T-helper 1 cell (primary cell): ENCODE data around the gene PBX3.

Experiments used
- DNase-seq, 5 donors: peaks; one replicate each; pipeline ENCODE4 v3.0.0-alpha.2; 2012 to 2020

The PBX3 gene

DNA sequence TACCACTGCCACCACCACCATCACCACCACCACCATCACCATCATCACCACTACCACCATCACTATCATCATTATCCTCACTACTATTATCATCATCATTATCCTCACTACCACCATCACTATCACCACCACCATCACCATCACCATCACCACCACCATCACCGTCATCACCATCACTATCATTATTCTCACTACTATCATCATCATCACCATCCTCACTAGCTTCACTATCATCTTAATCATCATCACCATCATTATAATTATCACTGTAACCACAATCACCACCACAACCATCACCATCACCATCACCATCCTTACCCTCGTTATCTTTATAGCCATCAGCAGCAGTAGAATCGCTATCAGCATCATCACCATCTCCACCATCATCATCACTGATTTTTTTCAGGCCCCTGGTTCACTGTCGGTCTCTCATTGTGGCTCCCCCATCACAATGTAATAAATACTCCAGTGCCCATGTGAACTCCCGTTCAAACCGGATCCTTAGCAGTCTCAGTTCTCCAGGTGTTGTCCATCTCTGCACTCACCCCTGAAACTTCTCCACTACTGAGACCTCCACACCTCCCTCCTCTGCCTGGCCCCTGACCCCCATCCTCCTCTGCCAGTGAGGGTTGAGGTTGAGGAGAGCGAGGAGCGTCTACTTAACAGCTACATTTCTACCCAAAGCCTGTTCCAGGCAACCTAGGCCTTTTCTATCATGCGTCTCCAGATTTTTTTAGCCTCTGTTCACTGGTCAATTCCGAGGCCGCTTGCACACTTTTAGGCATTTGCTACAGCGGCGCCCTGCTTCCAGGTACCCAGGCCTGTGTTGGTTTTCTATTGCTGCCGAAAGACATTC lies 238.2 kb downstream of the PBX3 start:
- DNase-seq, result peak in 1 of 5 donors; percentile 3

DNA sequence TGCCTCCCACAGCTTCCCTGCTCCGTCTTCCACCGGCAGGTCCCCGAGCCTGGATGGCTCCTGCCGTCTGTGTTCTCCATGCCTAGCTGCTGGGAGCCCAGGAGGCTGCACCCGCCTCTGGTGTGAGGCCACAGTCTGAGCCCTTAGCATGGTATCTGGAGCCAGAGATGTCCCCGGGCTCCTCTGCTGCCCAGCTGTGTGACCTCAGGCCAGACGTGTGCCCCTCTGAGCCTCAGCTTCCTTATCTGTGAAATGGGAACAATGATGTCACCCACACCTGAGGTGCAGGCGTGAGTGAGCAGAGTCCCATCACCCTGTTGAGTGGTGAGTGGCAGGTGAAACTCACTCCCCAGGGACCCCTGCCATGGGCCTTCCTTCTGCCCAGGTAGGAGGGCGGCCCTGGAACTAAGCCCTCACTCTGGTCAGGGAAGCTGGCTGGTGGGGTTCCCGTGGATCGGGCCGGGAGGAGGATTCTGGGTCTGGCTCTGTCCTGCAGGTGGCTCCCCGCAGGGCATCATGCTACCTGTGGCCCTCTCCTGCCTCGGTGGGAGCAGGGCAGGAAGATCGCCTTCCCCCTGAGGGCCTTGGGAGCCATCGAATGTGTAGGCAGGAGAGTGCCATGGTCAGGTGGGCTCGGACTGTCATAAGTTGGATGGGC lies 239.0 kb downstream of the PBX3 start:
- no peak for DNase-seq

DNA sequence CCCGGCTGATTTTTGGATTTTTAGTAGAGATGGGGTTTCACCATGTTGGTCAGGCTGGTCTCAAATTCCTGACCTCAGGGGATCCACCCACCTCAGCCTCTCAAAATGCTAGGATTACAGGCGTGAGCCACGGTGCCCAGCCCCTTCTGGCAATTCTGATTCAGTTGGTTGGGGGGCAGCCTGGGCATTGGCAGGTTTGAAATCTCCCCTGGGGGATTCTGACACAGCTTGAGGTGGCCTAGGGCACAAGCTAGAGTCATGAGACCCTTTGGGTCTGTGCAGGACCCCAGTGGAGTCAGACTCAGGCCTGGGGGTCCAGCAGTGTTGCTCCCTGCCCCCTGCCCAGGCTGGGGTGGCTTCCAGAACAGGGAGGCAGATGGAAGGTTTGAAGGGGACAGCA lies 239.8 kb downstream of the PBX3 start:
- DNase-seq, result no peak

DNA sequence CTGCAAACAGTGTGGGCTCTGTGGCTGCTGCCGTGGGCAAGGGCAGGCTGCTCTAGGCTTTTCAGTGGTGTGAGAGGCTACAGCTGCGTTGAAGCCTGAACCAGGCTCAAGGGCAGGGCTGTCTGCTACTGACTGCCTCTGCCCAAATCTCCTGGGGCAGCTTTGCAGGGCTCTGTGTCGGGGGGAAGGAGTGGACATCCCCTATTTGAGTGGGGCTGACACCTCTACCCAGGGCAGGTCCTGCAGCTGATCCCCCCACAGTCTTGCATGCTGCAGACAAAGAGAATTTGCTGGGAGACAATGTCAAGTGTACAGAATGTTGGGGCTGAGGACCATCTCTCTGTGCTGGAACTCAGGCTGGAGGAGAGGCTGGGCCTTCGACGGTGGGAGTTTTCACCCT lies 240.2 kb downstream of the PBX3 start:
- no peak for DNase-seq

DNA sequence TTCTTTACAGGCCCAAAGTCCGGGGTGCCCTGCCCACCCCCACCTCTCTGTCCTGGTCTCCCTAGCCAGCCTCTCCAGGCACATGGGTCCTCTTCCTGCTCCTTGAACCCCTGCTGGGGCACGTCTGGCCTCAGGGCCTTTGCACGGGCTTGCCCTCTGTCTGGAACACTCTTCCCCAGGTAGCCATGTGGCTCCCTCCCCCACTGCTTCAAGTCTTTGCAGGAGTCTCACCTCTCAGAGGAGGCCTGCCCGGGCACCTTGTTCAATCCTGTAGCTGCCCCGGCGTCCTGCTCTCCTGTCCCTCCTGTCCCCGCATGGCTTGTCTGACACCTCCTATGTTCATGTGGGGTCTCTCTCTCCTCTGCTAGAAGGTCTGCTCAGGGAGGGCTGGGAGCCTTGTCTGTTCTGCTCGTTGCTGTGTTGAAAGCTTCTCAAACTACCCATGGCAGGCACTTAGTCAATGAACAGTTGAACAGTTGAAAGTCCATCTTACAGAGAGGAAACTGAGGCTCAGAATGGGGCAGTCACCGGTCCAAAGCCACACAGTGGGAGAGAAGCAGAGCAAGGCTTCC lies 241.4 kb downstream of the PBX3 start:
- no peak for DNase-seq

DNA sequence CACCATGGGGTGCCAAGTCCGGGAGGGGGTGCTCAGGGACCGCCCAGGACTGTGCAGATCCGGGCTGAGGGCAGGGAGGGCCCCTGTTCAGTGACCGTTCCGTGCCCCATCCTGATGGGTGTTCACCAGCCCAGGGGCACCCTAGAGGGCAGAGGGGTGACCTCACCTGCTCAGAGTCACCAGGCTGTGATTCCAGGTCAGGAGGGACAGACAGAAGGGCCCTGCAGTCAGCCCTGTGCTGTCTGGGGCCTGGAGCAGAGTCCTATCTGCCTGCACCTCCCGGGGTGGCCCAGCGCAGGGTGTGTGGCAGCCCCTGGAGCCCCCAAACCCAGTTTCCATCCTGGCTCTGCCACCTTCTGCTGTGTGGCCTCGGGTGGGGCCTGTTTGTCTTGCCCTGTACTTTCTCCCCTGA lies 241.9 kb downstream of the PBX3 start:
- no peak for DNase-seq

DNA sequence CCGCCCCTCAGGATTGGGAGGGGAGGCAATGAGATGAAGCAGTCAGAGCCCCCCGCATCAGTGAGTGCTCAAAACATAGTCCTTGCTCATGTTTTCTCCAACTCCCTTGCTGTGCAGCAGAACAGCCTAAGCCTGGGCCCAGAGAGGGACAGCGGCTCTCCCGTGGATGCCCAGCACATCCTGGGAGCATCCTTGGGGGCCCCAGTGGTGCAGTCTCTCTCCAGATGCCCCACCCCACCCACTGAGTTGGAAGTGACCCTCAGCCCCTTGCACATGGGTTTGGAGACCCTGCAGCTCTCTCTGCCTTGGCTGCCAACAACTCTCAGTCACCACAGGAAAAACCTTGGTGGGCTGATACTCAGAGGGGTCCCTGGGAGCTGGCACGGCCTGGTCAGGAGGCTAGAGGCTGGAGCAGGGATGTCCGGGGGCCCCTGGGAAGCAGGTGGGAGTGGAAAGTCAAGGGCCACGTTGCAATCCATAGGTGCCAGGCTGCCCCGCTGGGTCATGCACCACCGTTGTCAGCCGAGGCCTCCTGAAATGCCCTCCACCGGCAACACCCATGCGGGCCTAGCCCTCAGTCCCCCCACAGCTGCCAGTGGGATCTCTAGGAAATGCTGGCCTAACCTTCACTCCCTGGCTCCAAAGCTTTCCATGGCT lies 242.5 kb downstream of the PBX3 start:
- DNase-seq, result no peak

DNA sequence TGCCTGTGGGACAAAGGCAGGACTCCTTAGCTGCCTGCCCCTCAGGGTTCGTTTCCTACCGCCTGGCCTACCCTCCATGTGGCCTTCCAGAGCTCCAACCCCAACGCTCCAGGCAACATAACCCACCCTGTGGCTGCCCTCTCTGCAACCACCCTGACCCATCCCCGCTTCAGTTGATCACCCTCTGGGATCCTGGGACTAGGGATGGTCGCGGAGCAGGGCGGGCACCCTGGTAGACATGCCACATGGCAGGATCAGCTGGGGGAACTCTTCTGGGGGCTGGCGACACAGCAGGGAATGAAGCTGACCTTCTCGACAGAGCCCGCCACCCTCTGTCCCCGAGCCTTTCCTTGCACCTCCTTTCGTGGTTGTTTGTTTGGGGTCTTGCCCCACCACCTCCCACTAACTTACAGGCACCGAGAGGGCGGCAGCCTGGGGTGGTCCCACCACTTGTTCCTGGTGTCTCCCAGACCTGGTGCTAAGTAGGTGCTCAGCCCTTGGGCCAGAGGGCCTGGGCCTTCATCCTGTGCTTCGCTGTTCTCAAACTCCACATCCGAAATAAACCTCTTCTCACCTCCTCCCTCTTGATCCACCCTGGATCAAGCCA lies 243.1 kb downstream of the PBX3 start:
- DNase-seq, result no peak

DNA sequence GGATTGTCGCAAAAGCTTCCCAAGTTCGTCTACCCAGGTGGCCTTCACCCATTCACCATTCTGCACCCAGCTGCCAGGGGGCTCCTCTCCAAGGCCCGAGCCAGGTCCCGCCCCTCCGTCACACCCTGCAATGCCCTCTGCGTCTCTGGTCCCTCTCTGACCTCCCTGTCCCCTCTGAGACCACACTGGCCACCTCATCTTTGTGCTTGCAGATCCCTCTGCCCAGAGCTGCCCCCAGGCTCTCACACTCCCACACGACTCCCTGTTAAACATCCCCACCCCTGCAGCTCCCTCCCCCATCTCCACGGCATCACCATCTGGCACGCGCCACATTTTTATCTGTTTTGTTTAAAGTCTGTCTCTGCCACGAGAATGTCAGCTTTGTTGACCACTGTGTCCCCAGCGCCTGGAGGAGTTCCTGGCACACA lies 243.6 kb downstream of the PBX3 start:
- DNase-seq, result no peak

DNA sequence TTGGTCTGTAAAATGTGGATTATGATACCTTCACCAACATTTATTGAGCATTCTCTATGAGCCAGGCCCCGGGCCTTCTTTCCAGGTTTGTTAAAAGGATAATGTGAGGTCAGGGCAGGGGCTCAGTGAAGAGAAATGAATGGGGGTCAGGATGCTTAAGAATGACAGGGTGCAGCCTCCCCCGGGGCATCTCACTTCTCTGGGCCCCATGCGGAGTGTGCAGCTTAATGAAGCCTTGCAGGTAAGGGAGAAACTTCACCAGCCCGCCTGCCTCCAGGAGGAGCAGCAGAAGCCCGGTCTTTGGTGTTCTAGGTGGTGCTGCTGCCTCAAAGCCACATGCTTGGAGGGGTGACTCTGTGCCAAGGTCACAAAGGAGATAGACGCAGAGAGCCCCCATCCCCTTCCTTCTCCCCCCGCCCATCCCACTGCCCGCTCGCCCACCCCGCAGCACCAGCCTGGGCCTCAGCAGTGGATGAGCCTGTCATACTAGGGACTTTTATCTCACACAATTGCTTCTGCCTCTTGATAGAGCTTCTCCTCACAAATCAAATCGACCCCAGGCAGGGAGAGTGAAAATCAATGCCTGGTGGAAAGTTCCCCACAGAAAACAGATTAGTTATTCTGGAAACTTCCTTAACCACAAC lies 244.8 kb downstream of the PBX3 start:
- DNase-seq, result no peak

DNA sequence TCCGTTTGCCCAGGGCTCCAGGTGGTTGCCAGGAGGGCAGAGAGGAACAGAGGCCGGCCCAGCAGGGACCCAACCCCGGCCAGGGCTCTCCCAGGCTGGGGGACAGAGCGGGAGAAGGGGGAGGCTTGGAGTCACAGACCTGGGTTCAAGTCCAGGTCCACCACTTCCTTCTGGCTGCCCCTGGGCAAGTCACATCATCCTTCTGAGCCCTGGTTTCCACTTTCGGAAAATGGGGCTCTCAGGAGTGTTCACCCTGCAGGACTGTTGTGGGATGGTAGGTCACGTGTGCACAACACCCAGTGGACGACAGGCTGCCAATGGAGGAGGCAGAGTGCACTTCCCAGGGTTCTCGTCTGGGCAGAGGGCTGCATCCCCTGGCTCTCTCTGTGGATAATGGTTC lies 245.4 kb downstream of the PBX3 start:
- DNase-seq, result no peak

DNA sequence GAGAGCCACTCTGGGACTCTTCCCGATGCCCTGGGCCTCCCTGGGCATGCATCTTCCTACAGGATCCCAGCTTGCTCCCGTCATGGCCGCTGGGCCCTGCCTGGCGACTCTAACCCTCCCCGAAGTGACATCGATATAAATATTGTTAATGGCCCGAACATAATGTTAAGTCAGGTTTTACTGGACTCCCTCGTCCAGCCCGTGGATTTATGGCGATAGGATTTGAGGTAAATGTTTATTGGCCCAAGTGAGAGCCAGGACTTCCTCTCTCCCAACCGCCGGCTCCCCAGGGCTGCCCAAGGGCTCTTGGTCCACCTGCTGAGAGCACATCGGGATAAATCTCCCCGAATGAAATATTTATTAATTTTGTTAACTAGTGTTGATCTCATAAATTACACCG lies 246.3 kb downstream of the PBX3 start:
- DNase-seq, result no peak

DNA sequence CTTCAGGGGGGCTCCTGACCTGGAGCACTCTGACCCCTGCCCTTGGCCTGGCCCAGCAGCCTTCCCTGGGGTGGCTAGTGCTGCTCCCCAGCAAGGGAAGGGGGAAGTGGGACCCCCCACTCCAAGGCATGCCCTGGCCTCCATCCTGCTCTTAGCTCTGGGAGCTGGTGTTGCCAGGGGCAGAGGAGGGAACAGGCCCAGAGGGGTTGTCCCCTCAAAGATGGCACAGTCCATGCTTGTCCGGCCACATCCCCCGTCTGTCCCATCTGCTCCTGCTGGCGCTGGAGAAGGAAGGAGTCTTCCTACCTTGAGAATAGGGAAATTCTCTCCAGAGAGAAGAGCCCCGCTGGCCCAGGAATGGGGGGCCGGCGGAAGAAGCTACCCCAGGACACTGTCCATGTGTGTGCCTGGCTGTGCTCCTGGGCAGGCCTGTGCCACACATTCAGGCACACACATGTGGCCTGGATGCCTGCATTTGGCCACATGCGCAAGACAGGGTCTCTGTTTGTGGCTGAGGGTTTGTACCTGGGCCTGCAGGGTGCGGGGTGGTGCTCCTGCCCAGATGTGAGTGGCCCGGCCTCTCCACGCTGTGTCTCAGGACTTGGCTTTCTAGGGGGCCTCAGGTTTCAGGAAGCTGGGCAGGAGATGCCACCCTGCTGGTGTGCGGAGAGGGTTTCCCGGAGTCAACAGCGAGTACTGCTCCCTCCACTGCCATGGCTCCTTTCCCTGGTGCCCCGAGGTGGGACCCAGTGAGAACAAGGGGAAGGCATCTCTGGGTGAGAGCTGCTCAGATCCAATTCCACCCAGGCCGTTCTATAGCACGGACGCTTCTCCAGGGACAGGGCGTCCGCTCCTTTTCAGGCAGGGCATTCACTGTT lies 247.1 kb downstream of the PBX3 start:
- no peak for DNase-seq

DNA sequence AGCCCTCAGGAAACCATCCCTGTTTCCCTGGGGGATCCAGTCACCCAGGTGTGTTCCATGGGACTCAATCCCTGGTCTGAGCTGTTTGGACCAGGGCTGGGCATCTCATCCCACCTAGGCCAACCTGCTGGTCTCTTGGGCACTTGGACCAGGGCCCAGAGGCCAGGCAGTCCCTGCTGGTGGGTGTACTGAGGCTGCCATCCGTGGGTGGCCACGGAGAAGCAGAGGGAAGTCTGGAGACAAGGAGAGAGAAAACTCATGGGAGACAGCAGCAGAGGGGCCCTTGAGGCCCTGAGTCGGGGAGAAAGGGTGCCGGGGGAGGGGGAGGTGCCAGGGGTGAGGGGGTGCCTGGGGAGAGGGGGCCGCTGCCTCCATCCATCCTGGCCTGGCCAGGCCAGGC lies 247.8 kb downstream of the PBX3 start:
- DNase-seq, result no peak

DNA sequence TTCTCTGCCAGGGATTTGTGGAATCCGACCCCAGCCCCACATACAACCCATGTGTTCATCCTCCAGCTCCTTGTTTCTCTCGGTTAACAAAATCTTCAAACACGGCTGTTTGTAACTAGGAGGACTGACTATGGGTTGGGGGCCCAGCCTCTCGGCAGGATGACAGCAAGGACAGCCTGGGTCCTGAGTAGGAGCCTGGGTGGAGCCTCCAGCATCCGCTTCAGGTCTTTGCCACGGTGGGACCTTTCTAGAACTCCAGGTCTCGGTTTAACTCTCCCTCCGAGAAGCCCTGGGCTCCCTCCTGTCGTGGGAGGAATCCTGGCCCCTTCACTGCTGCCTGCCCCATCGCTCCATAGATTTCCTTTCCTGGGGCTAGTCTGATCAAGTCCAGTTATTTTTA lies 248.5 kb downstream of the PBX3 start:
- DNase-seq, result no peak

DNA sequence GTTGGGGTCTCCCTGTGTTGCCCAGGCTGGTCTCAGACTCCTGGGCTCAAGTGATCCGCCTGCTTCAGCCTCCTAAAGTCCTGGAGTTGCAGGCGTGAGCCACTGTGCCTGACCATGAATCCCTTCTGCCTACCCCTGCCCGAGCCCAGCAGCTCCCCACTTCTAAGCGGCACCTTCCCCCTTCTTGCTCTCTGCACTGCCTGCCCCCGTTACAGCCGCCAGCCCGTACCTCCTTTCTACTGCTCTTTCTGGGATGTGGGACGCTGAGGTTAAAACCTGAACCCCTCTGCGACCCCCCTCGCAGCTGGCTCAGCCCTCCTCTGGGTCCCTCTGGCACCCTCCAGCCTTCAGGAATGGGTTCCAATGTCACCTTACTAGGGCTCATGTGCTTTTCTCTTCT lies 249.6 kb downstream of the PBX3 start:
- no peak for DNase-seq

DNA sequence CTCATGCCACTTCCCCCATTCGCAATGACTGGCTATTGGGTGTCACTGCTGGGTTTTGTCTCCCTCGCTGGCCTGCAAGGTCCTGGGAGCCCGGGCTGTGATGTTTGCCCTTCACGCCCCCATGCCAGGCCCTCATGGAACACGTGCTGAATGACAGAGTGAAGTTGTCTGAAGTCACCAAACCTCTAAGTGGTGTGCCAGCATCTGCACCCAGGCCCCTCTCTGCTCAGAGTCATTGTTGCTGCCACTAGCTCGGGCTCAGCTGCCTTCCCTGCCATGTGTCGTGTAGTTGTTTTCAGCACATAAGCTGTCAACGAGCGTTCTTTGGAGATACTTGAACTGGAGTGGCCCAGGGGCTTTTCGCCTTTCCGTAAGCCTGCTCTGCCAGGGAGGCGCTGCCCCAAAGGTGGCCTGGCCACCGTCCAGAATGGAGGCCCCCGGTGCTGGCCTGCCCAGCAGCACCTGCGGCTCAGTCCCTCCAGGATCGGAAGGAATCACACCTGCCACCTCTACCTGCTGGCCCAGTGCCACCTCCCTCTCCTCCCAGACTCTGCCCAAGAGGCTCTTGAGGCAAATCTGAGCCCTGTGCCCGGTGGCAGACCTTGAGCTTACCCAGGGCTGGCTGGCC lies 250.1 kb downstream of the PBX3 start:
- DNase-seq, result no peak

DNA sequence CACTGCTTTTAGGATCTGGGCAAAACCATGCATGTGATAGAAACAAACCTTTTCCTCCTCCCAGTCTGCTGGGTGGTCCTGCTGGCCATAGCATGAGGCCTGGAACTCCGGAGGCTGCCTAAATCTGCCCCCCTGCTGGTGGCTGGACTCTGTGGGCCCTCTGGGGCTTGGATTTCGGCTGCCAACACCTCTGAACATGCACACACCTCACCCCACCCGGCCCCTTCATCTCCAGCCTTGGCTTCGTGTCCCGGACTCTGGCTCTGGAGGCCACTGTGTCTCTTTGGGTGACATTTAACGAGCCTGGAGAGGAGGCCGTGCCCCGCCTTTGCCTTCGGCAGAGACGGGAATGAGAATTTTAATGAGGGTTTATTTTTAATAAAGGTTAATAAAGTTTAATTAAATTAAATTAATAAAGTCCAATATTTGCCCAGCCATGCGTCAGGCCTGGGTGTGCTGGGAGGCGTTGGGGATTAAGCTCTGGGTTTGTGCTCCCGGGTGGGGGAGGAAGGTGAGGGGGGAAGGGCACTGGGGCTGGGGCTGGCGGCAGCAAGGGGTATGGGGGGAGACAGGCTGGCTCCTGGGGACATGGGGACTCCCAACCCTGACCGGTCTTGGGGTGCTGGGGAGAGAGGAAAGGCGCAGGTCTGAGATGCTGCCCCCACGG lies 251.8 kb downstream of the PBX3 start:
- no peak for DNase-seq

DNA sequence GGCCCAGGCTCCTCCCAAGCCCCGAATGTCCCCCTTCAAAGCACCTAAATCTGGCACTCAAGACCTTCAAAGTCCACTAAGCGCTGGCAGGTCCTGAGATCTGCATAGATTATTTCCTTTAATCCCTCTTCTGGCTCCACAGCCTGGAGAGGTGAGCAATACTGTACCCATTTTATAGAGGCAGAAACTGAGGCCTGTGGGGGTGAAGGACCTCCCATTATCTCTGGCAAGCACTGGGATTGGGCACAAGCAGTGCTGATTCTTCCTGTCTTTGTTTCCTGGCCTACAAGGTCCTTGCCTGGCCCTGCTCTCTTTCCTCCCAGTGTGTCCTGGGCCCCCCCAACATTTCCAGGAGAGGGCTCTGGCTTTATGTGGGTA lies 252.3 kb downstream of the PBX3 start:
- DNase-seq, result no peak

DNA sequence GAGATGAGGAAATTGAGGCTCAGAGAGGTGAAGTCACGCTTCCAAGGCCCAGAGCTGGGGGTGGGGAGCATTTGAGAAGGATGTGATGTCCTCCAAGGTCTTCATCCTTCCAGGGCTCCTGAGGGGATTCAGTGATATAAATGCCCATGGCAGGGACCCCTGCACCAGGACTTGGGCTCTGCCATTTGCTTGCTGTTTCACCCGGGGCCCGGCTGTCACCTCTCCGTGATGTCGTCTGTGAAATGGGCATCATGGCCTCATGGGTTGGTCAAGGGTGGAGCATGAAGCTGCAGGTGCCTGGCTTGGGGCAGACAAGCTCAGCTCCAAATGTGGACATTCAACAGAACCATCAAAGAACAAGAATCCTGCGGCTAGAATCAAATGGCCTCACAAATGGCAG lies 253.1 kb downstream of the PBX3 start:
- no peak for DNase-seq
